Psoas muscle (tissue), 8 donors: ENCODE data around the gene SRGAP3. TPM values are rescaled to one million over a fixed set of nuclear protein-coding genes. Genes with fewer than 3 reads are reported as not detected.

Source experiments
- ATAC-seq, 4 donors: fragments of 200-7000 bp; cut with Tn5 transposase; one replicate each; pipeline ENCODE4 v1.9.1; 2020; ENCODE audit warnings: moderate library complexity in 3 of 4, mild to moderate bottlenecking in 2 of 4
- DNase-seq, 2 donors: peaks; one replicate each; pipeline ENCODE4 v3.0.0-alpha.2; 2020
- H3K27ac ChIP-seq: fragments of 200-600 bp; one replicate; pipeline ENCODE4 v1.8.0; 2022
- H3K27me3 ChIP-seq, 3 donors: fragments of 200-600 bp in 1 of 3; one replicate each; pipeline versions ENCODE4 v1.6.1 to v1.8.0; 2013 to 2022; ENCODE audit warnings: low read length in 2 of 3, mild to moderate bottlenecking in 2 of 3, moderate library complexity in 1 of 3; ENCODE audit not compliant: insufficient read depth in 3 of 3
- H3K36me3 ChIP-seq, 2 donors: fragments of 200-600 bp in 1 of 2; one replicate each; pipeline versions ENCODE4 v1.6.1 to v1.8.0; 2013 to 2022; ENCODE audit warnings: low read depth in 1 of 2, mild to moderate bottlenecking in 1 of 2, moderate library complexity in 1 of 2; ENCODE audit not compliant: insufficient read depth in 1 of 2
- H3K4me1 ChIP-seq: fragments of 200-600 bp; one replicate; pipeline ENCODE4 v1.8.0; 2022
- H3K4me3 ChIP-seq: fragments of 200-600 bp; one replicate; pipeline ENCODE4 v1.8.0; 2022; ENCODE audit warnings: mild to moderate bottlenecking
- H3K9me3 ChIP-seq: fragments of 200-600 bp; one replicate; pipeline ENCODE4 v1.8.0; 2022
- CTCF ChIP-seq: fragments of 200-600 bp; IDR thresholded peaks from one replicate; pipeline ENCODE4 v1.8.0; 2022; ENCODE audit warnings: antibody characterized with exemption
- WGBS, 3 donors: extraction: QIAGEN DNeasy Blood & Tissue Kit; methylation state at CpG; one replicate each; pipeline versions ENCODE4 v1.1.6 to v1.1.7; 2013; 5-methylcytosine and 5-hydroxymethylcytosine counted together
- intact Hi-C, 2 donors: fragments of 100-400 bp; cut with DNase I; formaldehyde crosslinking; loops; one replicate each; pipeline versions ENCODE4 v1.11.0 to v1.14.2; 2022
- polyA plus RNA-seq, 3 donors: library from polyadenylated mRNA; stranded (reverse); fragments of 200-250 nt; gene quantifications; one replicate each; pipeline ENCODE4 v1.2.3, GENCODE V29; 2013
- total RNA-seq, 4 donors: library from RNA; stranded (reverse); fragmentation: NEBNext Ultra II Directional in 2 of 4; extraction: Animal tissue kit (Norgen Biotek cat#: 25700) in 2 of 4; gene quantifications; one replicate each; pipeline versions ENCODE4 v1.2.1 to v1.2.4, GENCODE V29; 2021 to 2023
- donor health status: healthy with polysubstance abuse.
- donor health status: DM: no; HTN: no; CAD: no; lungs with moderate emphysema.
- donor health status: Bipolar disorder and iron deficiency.
- donor health status: healthy.
- donor health status: DM: yes; HTN: yes; CAD: no.
- donor health status: DM: no; HTN: no; CAD: no.
- donor health status: DM: no; HTN: no; CAD: no.
- donor health status: DM: yes; HTN: yes; CAD: no.

SRGAP3 gene
- total and polyA plus RNA-seq, 7 donors = 0.77 to 7.6 (median 1.9) TPM

- ATAC-seq = no peak
- no peaks in the 10 kb centered on the region for H3K27me3 ChIP-seq
- no peak overlapping the region for H3K27ac ChIP-seq
- H3K4me3 ChIP-seq = no peak overlapping the region
- H3K4me1 ChIP-seq = no peaks in the 10 kb centered on the region
- no peak for DNase-seq
- intact Hi-C loops = no loop called here
- WGBS, 3 donors = 90 to 91% (median 91%) methylated on average over 20 of the region's 20 CpGs
- TF ChIP-seq CTCF = no peak
- no peaks in the 10 kb centered on the region for H3K9me3 ChIP-seq
- H3K36me3 ChIP-seq = peaks cover 0 to 4% of the 10 kb centered on the region in 2 donors
These were observed 201.7 kb downstream of the SRGAP3 start for GRCh38 chr3:9047452-9048346.

GRCh38 chr3:9045371-9045770 is 204.1 kb downstream of the SRGAP3 start:
- Histone ChIP-seq H3K9me3 (no peaks in the 10 kb centered on the region), H3K27ac (no peak overlapping the region), H3K4me3 (no peak overlapping the region), H3K36me3 (no peaks in the 10 kb centered on the region), H3K4me1 (no peaks in the 10 kb centered on the region), H3K27me3 (no peaks in the 10 kb centered on the region)
- no peak for TF ChIP-seq CTCF
- ATAC-seq (no peak), DNase-seq (no peak)
- 89 to 96% (median 94%) methylated on average over 7 of the region's 7 CpGs for WGBS, 3 donors
- intact Hi-C loops = no loop called here

GRCh38 chr3:9043063-9043462 is 206.4 kb downstream of the SRGAP3 start:
- Histone ChIP-seq H3K36me3 (no peaks in the 10 kb centered on the region), H3K27me3 (no peaks in the 10 kb centered on the region), H3K27ac (no peak overlapping the region), H3K9me3 (no peaks in the 10 kb centered on the region), H3K4me3 (no peak overlapping the region), H3K4me1 (no peaks in the 10 kb centered on the region)
- intact Hi-C loops = no loop called here
- DNase-seq = no peak
- no peak for TF ChIP-seq CTCF
- no peak for ATAC-seq
- 82 to 90% (median 86%) methylated on average over 6 of the region's 6 CpGs for WGBS, 3 donors

GRCh38 chr3:9041626-9042025 is 207.8 kb downstream of the SRGAP3 start:
- intact Hi-C loops = no loop called here
- WGBS, 3 donors = 92 to 96% (median 92%) methylated on average over 12 of the region's 12 CpGs
- ATAC-seq = no peak
- Histone ChIP-seq H3K9me3 (no peaks in the 10 kb centered on the region), H3K4me1 (peaks cover 10% of the 10 kb centered on the region), H3K4me3 (no peak overlapping the region), H3K27ac (no peak overlapping the region), H3K36me3 (no peaks in the 10 kb centered on the region), H3K27me3 (no peaks in the 10 kb centered on the region)
- DNase-seq = no peak
- TF ChIP-seq CTCF = no peak
